GM21390 (cell line): ENCODE data around the gene LCA5L.
"Not testable (repeated sequence)": the region's sequence is repeated elsewhere in the genome, so short reads cannot be mapped to it uniquely, and the experiment has no call there.

Experiments used
- ATAC-seq: cut with Tn5 transposase; IDR thresholded peaks from one replicate; pipeline ENCODE4 v1.9.1; 2021; ENCODE audit not compliant: unreplicated experiment

LCA5L gene

DNA sequence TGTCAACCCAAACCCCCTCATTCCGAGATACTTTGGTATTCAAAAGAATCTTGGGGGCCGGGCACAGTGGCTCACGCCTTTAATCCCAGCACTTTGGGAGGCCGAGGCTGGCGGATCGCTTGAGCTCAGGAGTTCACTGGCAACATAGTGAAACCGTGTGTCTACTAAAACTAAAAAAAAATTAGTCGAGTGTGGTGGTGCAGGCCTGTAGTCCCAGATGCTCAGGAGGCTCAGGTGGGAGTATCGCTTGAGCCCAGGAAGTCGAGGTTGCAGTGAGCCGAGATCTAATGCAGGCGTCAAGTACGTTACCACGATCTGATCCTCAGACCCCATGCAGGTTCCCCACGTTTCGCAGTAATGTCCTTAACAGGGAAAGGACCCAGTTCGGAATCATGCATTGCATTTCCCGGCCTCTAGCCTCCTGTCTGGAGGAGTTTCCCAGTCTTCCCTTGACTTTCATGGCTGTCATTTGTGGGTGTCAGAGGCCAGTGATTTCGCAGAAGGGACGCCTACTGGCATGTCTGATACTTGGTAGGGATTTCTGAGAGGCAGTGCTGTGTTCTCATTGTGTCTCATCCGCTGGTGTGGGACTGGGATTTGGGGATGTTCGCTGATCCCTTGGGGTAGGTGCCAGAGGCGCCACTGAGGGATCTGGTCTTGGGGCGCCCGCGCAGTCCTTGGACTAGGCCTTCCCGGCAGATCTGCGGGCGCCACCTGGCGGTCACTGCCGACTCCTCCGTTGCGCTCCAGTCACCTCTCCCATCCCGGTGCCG is 57.4 kb downstream of the LCA5L start:
- peak; percentile 76 for ATAC-seq

- no peak for ATAC-seq
These were observed 58.0 kb downstream of the LCA5L start for GRCh38 chr21:39387461-39388037.

GRCh38 chr21:39386899-39387298 is 58.7 kb downstream of the LCA5L start:
- ATAC-seq: no peak

DNA sequence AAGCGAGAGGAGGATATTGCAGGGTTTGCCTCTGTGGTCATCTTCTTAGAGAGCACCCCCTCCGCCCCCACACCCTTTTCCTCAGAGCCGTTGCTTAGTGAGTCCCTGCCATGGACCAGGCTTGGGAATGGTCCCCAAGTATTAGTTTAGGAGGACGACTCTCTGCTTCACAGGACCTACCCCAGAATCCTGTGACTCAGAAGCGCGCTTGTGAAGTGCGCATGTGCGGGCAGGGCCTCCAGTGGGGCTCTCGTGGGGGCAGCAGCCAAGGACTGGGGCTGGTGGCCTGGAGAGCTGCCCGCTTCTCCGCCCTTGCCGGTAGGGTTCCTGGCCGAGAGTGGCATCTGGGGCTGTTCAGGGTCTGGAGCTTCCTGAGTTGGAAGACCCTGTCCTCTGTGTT is 59.4 kb downstream of the LCA5L start:
- ATAC-seq: no peak

DNA sequence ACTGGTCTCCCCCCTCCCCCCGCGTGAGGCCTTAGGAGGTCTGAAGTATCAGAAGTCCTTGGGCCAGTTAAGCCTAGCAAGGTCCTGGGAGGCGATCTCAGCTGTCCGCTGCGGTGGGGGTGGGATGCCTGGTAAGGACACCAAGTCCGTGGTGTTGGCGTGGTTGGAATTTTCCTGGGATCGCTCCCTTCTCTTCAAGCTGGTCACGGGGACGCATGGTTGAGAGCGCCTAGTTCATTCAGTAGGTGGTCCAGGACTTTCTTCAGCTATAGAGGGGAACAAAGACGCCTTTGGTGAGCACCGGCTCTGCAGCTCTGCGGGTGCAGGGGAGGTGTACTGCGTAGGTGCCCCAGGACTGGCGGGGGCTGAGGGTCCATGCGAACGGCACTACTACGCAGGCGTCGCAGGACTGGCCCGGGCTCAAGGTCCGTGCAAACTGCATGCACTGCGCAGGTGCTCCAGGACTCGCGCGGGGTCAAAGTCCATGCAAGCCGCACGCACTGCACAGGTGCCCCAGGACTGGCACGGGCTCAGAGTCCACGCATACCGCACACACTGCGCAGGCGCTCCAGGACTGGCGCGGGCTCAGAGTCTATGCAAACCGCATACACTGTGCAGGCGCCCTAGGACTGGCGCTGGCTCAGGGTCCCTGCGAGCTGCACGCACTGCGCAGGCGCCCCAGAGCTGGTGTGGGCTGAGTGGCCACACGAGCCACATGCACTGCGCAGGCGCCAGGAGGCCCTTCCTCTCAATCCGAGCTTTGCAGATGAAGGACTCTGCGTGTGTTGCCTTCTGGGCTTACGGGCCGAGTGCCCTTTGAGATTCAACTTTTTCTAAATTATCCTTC is 60.1 kb downstream of the LCA5L start:
- peak; percentile 40 for ATAC-seq

GRCh38 chr21:39384674-39385298 is 60.8 kb downstream of the LCA5L start:
- no peak for ATAC-seq

- ATAC-seq: not testable (repeated sequence)
These were observed 63.5 kb downstream of the LCA5L start for GRCh38 chr21:39382096-39382495.

DNA sequence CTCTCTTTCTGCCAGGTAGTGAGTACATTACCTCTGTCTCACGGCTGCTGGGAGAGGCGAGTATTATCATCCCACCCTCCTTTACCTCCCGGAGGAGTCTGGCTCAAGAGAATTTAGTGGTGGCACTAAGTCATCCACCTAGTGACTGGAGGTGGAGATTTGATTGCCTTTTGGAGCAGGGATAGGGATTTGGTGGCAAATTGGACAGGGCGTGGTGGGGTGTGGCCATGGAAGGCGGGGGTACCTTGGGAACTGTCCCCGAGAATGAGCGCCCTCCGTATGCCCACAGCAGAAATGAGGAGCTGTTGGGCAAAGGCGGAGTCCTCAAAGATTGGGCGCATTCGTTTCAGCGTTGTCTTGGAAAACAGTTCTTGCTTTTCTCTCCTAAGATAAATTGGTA is 64.6 kb downstream of the LCA5L start:
- ATAC-seq: no peak

- peak; percentile 95 for ATAC-seq
These were observed 65.3 kb downstream of the LCA5L start for GRCh38 chr21:39379986-39380891.

GRCh38 chr21:39377444-39378050 is 68.0 kb downstream of the LCA5L start:
- ATAC-seq: no peak

DNA sequence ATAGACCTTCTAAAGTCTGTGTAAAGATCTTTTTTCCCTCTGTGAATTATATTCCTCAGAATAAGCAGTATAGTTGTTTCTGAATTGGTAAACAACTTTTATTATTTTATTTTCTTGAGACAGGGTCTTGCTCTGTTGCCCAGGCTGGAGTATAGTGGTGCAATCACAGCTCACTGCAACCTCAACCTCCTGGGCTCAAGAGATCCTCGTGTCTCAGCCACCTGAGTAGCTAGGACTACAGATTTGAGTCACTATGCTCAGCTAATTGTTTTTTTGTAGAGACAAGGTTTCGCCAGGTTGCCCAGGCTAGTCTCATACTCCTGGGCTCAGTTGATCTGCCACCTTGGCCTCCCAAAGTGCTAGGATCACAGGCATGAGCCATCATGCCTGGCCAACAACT is 70.1 kb downstream of the LCA5L start:
- no peak for ATAC-seq

- no peak for ATAC-seq
These were observed 71.5 kb downstream of the LCA5L start for GRCh38 chr21:39374046-39374445.

DNA sequence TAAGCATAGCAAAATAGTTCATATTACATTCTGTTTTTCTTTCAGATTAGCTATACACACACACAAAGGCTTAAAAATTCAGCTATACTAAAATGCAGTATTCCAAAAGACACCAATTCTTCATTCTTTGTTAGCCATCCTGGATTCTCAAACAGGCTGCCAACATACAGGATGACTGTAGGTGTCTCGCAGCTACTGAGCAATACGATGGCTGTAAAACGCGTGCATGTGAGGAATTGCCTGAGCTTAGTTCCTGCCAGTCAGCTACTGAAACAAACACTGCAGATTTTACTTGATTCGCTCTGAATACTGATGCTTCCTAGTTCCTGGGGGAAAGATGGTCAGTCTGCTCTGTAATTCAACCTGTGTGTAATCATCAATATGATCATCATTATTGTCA is 71.9 kb downstream of the LCA5L start:
- peak; percentile 57 for ATAC-seq

DNA sequence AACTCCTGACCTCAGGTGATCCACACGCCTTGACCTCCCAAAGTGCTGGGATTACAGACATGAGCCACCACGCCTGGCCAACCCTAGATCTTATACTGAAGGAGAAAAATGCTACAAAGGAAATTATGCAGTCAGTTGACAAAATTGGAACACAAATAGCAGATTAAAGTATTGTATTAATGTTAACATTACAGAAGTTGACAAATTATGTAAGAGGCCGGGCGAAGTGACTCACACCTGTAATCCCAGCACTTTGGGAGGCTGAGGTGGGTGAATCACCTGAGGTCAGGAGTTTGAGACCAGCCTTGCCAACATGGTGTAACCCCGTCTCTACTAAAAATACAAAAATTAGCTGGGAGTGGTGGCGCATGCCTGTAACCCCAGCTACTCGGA is 75.7 kb downstream of the LCA5L start:
- ATAC-seq: not testable (repeated sequence)

DNA sequence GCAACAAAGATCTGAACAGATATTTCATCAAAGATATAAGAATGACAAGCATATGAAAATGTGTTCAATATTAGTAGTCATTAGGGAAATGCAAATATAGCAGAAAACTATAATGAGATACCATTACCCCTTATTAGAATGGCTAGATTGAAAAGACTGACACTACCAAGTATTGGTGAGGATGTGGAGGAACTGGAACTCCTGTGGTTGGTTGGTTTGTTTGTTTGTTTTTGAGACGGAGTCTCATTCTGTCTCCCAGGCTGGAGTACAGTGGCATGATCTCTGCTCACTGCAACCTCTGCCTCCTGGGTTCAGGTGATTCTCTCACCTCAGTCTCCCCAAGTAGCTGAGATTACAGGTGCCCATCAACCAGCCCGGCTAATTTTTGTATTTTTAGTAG is 77.8 kb downstream of the LCA5L start:
- no peak for ATAC-seq

GRCh38 chr21:39366563-39366962 is 79.0 kb downstream of the LCA5L start:
- no peak for ATAC-seq

GRCh38 chr21:39364949-39365348 is 80.6 kb downstream of the LCA5L start:
- no peak for ATAC-seq

GRCh38 chr21:39363607-39364555 is 81.7 kb downstream of the LCA5L start:
- no peak for ATAC-seq

DNA sequence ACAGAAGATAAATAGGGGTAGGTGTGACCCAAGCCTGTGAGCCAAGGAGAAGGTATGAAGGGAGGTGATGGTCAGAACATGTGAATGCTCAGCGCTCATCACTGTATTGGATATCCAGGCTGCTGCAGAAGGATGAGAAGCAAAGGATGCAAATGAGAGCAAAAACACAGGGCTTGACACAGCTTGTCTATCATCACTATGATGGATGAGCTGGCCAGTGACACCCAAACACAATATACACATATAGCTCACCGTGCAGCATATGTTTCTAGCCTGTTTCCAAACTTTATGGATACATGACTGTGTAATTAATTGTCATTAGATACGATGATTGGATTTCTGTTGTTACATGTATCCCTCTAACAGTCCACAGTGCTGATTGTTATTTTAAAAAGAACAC is 82.8 kb downstream of the LCA5L start:
- ATAC-seq: no peak
